GM21619 (cell line): ENCODE results near the gene CYB561D2.

Experiments
- ATAC-seq: cut with Tn5 transposase; IDR thresholded peaks from one replicate; pipeline ENCODE4 v1.9.1; 2021; ENCODE audit not compliant: unreplicated experiment

Gene CYB561D2

GRCh38 chr3:50340448-50341329 is 10.0 kb upstream of the CYB561D2 start, which contains the start of gene RASSF1:
Gene RASSF1 (minus strand): TSS chr3:50340836. CDS start chr3:50340805, 31 bp downstream.
- ATAC-seq, result no peak

GRCh38 chr3:50341537-50341936 is 9.1 kb upstream of the CYB561D2 start:
- no peak for ATAC-seq

DNA sequence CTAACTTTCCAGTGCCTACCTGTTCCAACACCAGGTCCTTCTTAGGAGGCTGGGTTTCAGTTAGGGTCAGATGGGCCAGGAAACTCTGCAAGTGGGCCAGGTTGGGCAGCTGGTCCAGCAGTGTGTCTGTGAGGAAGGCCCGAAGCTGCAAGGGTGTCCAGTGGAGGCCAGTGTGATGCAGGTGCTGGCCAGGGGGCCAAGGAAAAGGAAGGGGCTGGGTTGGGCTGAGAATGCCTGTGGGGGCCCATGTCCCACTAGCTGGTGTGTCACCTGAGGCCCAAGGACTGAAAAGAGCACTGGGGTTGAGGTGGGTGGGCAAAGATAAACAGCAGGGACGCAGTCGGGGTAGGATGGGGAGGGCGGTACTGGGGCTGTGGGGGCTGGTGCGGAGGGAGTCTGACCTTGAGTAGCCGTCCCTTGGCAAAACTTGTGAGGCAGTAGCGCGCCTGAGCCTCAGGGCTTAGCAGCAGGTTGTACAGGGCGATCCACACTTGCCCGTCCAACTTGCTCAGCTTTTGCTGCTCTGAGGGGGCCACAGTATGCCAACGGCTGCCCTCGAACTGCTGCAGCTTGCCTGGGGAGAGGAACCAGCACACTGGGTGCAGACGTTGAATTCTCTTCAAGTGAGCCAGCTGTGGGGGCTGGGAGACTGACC is 8.5 kb upstream of the CYB561D2 start:
- no peak for ATAC-seq

GRCh38 chr3:50342813-50343633 is 7.6 kb upstream of the CYB561D2 start:
- ATAC-seq, result no peak

GRCh38 chr3:50345008-50345407 is 5.7 kb upstream of the CYB561D2 start:
- ATAC-seq, result no peak

GRCh38 chr3:50345586-50346234 is 5.0 kb upstream of the CYB561D2 start, which contains the start of gene ZMYND10:
Gene ZMYND10 (minus strand): TSS chr3:50345732. CDS start chr3:50345579, 153 bp downstream.
- no peak for ATAC-seq

- ATAC-seq, result no peak
Observed at GRCh38 chr3:50347187-50347813, 3.4 kb upstream of the CYB561D2 start.

GRCh38 chr3:50350213-50350526 is 492 bp upstream of the CYB561D2 start:
- no peak for ATAC-seq

DNA sequence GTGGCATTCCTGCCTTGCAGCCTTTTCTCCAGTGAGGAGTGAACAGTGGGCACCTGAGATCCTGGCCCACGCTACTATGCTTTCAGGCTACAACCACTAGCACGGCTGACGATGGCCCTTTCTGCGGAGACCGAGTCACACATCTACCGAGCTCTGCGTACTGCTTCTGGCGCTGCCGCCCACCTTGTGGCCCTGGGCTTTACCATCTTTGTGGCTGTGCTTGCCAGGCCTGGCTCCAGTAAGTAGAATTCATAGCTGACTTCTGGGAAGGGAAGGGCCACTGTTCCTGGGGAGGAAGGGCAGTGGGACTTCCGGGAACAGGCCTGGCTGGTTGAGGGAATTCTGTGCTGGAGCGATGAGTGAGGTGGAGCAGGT is 648 bp downstream of the CYB561D2 start:
- ATAC-seq, result no peak

- no peak for ATAC-seq
Observed at GRCh38 chr3:50352781-50353180, 2.1 kb downstream of the CYB561D2 start.

DNA sequence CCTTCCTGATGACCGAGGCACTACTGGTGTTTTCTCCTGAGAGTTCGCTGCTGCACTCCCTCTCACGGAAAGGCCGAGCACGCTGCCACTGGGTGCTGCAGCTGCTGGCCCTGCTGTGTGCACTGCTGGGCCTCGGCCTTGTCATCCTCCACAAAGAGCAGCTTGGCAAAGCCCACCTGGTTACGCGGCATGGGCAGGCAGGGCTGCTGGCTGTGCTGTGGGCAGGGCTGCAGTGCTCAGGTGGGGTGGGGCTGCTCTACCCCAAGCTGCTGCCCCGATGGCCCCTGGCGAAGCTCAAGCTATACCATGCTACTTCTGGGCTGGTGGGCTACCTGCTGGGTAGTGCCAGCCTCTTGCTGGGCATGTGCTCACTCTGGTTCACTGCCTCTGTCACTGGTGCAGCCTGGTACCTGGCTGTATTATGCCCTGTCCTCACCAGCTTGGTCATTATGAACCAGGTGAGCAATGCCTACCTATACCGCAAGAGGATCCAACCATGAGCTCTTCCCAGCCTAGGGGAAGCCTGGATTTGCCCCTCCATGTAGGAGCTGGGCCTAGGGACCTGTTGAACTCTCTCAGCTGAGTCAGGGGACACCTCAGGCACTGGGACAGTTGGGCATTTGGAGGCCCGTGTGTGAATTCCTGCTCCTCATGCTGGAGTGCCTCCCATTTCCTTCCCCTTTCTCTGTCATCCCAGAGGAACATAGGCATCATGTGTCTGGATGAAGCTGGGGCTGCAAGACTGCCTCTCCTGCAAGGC is 2.8 kb downstream of the CYB561D2 start:
- no peak for ATAC-seq

DNA sequence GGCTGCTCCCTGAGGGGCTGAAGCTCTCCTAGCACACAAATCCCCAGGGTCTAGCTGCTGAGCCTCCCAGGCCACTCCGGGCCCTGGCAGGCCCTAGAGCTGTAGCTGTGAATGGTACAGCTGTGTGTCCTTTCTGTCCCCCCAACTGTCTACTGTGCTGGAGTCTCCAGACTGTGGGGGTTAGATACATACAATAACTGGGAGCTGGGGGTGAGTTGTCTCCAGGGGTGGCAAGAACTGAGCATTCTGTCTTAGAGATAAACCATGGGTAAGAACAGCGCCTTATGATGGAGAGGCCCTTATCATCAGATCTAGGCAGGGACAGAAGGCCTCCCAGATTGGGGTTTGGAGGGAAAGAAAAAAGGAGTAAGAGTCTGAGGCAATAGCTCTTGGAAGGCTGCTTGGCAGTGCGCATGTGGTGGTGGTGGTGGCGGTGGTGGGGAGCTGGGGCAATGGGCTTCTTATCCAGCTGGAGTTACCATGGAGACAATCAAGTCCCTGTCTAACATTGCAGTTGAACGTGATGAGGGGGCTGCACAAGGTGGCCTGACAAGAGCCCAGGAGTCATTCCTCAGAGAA is 3.6 kb downstream of the CYB561D2 start:
- no peak for ATAC-seq

- no peak for ATAC-seq
Observed at GRCh38 chr3:50354850-50355249, 4.2 kb downstream of the CYB561D2 start.

GRCh38 chr3:50355829-50356552 is 5.3 kb downstream of the CYB561D2 start:
- ATAC-seq, result no peak

- ATAC-seq, result no peak
Observed at GRCh38 chr3:50356553-50356952, 5.9 kb downstream of the CYB561D2 start.

DNA sequence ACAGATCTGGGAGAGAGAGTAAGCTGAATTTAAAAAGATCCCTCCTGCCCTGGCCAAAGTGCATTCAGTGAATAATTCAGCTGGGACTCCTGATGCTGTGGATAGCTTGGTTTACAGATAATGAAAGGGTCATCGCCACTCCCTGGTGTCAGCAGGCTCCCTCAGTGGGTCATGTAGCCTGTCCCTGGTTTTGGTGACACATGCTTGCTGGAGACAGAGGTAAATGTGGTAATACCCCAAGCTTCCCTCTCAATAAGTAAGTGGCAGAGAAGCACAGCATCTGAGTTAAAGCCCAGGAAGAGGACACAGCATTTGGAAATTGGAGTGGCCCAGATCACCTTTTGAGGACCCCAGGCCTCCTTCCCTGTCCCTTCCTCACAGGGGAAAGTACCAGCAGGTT is 6.8 kb downstream of the CYB561D2 start:
- ATAC-seq, result no peak

DNA sequence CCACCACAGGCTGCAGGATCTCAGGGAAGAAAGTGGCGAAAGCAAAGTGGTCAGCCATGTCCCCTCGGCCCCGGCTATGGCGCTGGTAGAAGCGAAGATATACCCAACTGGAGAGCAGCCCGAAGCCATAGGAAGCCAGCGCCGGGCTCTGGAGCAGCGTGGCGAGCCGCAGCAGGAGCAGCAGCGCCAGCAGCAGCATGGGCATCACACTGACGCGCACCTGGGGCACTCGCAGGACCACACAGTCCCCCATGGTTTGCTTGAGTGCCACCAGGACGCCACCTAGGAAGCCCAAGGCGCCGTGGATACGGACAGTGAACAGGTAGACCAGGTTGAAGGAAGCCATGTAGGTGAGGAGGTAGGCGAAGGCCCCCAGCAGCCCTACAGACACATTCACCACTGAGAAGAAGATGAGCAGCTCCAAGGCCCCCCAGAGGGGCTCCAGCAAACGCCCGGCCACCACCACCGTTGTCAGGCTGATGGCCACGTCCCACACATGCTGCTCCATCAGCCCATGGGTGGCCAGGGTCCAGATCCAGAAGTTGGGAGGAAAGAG is 7.8 kb downstream of the CYB561D2 start:
- ATAC-seq, result no peak

- peak; percentile 98 for ATAC-seq
Observed at GRCh38 chr3:50358911-50359759, 8.5 kb downstream of the CYB561D2 start, which contains the start of gene TMEM115. Gene TMEM115 (minus strand): TSS chr3:50359521. CDS start chr3:50359063, 458 bp downstream.
